Measurements from ENCODE around the gene NUDT1. TPM values are rescaled to one million over a fixed set of nuclear protein-coding genes. Genes with fewer than 3 reads are reported as not detected.
A peak's percentile ranks its signal among the peaks of the same experiment; 100 is the strongest.

NUDT1 gene
- total and polyA plus RNA-seq, 12 donors, result 2.5 to 17.3 (median 8.7) TPM

- intact Hi-C loops (cut with DNase I), result no loop called here
- Histone ChIP-seq H3K36me3 (replicated peaks in 1 of 2) (peaks cover 0 to 34% of the 10 kb centered on the region in 2 donors), H3K4me1 (replicated peaks in 1 of 2) (peaks cover 4 to 16% of the 10 kb centered on the region in 2 donors), H3K9me3 (replicated peaks in 1 of 3) (no peaks in the 10 kb centered on the region), H3K27ac (peak overlapping the region in 4 of 5 donors; percentile 18 to 90 (median 57)), H3K4me3 (no peak overlapping the region), H3K27me3 (no peaks in the 10 kb centered on the region)
- 74 to 84% (median 81%) methylated on average over 12 of the region's 12 CpGs for WGBS, 4 donors
- peak in 6 of 7 donors; percentile 42 to 75 (median 60) for DNase-seq
- TF ChIP-seq CTCF (IDR thresholded peaks at IDR 0.05), result no peak
- no peak for TF ChIP-seq POLR2A (IDR thresholded peaks at IDR 0.05)
Observed at GRCh38 chr7:2237109-2237602, 4.9 kb upstream of the NUDT1 start.

GRCh38 chr7:2239242-2239641, 2.8 kb upstream of the NUDT1 start:
- H3K4me3 ChIP-seq, result no peak overlapping the region
- peaks cover 0 to 34% of the 10 kb centered on the region in 2 donors for H3K36me3 ChIP-seq (replicated peaks in 1 of 2)
- H3K27ac ChIP-seq, result no peak overlapping the region
- H3K27me3 ChIP-seq, result no peaks in the 10 kb centered on the region
- no peaks in the 10 kb centered on the region for H3K9me3 ChIP-seq (replicated peaks in 1 of 3)
- peaks cover 4 to 16% of the 10 kb centered on the region in 2 donors for H3K4me1 ChIP-seq (replicated peaks in 1 of 2)
- no peak for DNase-seq
- TF ChIP-seq POLR2A (IDR thresholded peaks at IDR 0.05) (no peak), CTCF (IDR thresholded peaks at IDR 0.05) (no peak)
- WGBS, 4 donors, result 90 to 97% (median 95%) methylated on average over 14 to 17 of the region's 17 CpGs
- intact Hi-C loops (cut with DNase I), result no loop called here

DNA sequence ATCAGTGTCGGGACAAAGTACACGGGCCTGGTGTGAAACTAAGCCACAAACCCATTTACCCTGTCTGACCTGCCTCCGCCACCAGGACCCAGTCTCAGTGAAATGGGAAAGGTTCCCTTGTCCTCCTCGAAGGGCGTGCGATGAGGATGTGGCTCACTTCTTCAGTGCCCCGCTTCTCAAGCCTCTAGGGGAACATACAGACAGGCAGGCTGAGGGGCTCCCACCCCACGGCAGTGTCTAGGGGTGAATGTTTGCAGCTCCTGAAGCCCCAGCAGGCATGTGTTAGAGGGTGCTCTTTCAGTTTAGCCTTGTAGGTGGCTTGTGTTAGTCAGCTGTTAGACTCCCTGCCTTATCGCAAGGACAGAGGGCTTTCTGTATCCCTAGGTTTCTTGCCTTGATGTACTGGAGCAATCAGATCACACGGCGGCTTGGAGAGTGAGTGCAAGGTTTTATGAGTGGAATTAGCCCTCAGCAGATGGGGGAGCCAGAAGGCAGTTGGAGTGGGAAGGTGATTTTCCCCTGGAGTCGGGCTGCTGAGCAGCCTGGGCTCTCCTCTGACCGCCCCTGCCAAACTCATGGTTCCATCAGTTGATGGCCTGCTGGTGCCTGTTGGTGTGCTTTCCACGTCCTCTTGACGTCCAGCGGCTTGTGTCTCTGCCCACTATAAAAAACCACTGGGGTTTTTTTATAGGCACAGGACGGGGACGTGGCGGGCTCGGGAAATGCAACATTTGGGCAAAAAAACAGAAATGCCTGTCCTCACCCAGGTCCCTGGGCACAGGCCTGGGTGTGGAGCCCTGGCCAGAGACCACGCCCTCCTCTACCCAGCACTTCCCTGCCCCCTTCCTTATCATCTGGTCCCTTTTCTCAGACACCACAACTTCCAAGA, 759 bp downstream of the NUDT1 start:
- WGBS, 4 donors, result 5 to 48% (median 19%) methylated on average over 7 to 21 of the region's 21 CpGs

More for the DNA sequence above, 759 bp downstream of the NUDT1 start:
- H3K9me3 ChIP-seq (replicated peaks in 1 of 3), result no peaks in the 10 kb centered on the region
- DNase-seq, result no peak
- peaks cover 4 to 16% of the 10 kb centered on the region in 2 donors for H3K4me1 ChIP-seq (replicated peaks in 1 of 2)
- peaks cover 0 to 6% of the 10 kb centered on the region in 2 donors for H3K36me3 ChIP-seq (replicated peaks in 1 of 2)
- TF ChIP-seq POLR2A (IDR thresholded peaks at IDR 0.05) (no peak), CTCF (IDR thresholded peaks at IDR 0.05) (peak in 2 of 6 experiments; percentile 21 to 22)
- intact Hi-C loops (cut with DNase I), result loop anchor here (10.0 kb wide), 2 partner anchors 102 to 112 kb away; partner anchors contain the start of gene EIF3B (in 1 of the 2)
- peak overlapping the region in 2 of 4 donors; percentile 72 to 98 for H3K4me3 ChIP-seq
- H3K27me3 ChIP-seq, result no peaks in the 10 kb centered on the region
- peak overlapping the region in 1 of 5 donors; percentile 80 for H3K27ac ChIP-seq
